Measurements from ENCODE around the gene DNAL4. TPM values are rescaled to one million over a fixed set of nuclear protein-coding genes. Genes with fewer than 3 reads are reported as not detected.

The DNAL4 gene
- total RNA-seq, 1 donor from 2014 or later: 5.5 TPM

- Mint-ChIP-seq H3K4me3 (no peak overlapping the region), H3K27ac (no peak overlapping the region), H3K4me1 (peaks cover 4% of the 10 kb centered on the region), H3K27me3 (no peaks in the 10 kb centered on the region), H3K9me3 (no peaks in the 10 kb centered on the region), H3K36me3 (ENCODE audit: low read depth) (no peaks in the 10 kb centered on the region)
- intact Hi-C loops (cut with micrococcal nuclease): no loop called here
- no peak for DNase-seq
Observed at GRCh38 chr22:38788021-38788816, 5.7 kb downstream of the DNAL4 start.

- Mint-ChIP-seq H3K27me3 (no peaks in the 10 kb centered on the region), H3K9me3 (no peaks in the 10 kb centered on the region), H3K27ac (no peak overlapping the region), H3K36me3 (ENCODE audit: low read depth) (no peaks in the 10 kb centered on the region), H3K4me3 (no peak overlapping the region), H3K4me1 (peaks cover 4% of the 10 kb centered on the region)
- intact Hi-C loops (cut with micrococcal nuclease): no loop called here
- no peak for DNase-seq
Observed at GRCh38 chr22:38786631-38787030, 7.3 kb downstream of the DNAL4 start.

- DNase-seq: no peak
- peaks cover 4% of the 10 kb centered on the region for H3K4me1 Mint-ChIP-seq
- intact Hi-C loops (cut with micrococcal nuclease): no loop called here
- H3K27ac Mint-ChIP-seq: no peak overlapping the region
- H3K36me3 Mint-ChIP-seq (ENCODE audit: low read depth): no peaks in the 10 kb centered on the region
- H3K4me3 Mint-ChIP-seq: no peak overlapping the region
- no peaks in the 10 kb centered on the region for H3K9me3 Mint-ChIP-seq
- no peaks in the 10 kb centered on the region for H3K27me3 Mint-ChIP-seq
Observed at GRCh38 chr22:38784856-38785255, 9.1 kb downstream of the DNAL4 start.

GRCh38 chr22:38784035-38784434 is 9.9 kb downstream of the DNAL4 start:
- no peak overlapping the region for H3K27ac Mint-ChIP-seq
- no peaks in the 10 kb centered on the region for H3K36me3 Mint-ChIP-seq (ENCODE audit: low read depth)
- intact Hi-C loops (cut with micrococcal nuclease): no loop called here
- H3K27me3 Mint-ChIP-seq: no peaks in the 10 kb centered on the region
- no peaks in the 10 kb centered on the region for H3K9me3 Mint-ChIP-seq
- no peak overlapping the region for H3K4me3 Mint-ChIP-seq
- peaks cover 4% of the 10 kb centered on the region for H3K4me1 Mint-ChIP-seq
- DNase-seq: no peak

GRCh38 chr22:38783095-38783615 is 10.8 kb downstream of the DNAL4 start:
- intact Hi-C loops (cut with micrococcal nuclease): no loop called here
- H3K4me1 Mint-ChIP-seq: peaks cover 4% of the 10 kb centered on the region
- H3K36me3 Mint-ChIP-seq (ENCODE audit: low read depth): no peaks in the 10 kb centered on the region
- no peak overlapping the region for H3K27ac Mint-ChIP-seq
- no peaks in the 10 kb centered on the region for H3K27me3 Mint-ChIP-seq
- no peak for DNase-seq
- H3K9me3 Mint-ChIP-seq: no peaks in the 10 kb centered on the region
- no peak overlapping the region for H3K4me3 Mint-ChIP-seq

GRCh38 chr22:38782402-38783094 is 11.4 kb downstream of the DNAL4 start:
- H3K4me1 Mint-ChIP-seq: peaks cover 4% of the 10 kb centered on the region
- no peak for DNase-seq
- H3K4me3 Mint-ChIP-seq: no peak overlapping the region
- H3K36me3 Mint-ChIP-seq (ENCODE audit: low read depth): no peaks in the 10 kb centered on the region
- H3K27ac Mint-ChIP-seq: no peak overlapping the region
- intact Hi-C loops (cut with micrococcal nuclease): no loop called here
- no peaks in the 10 kb centered on the region for H3K9me3 Mint-ChIP-seq
- no peaks in the 10 kb centered on the region for H3K27me3 Mint-ChIP-seq

- no peaks in the 10 kb centered on the region for H3K27me3 Mint-ChIP-seq
- H3K36me3 Mint-ChIP-seq (ENCODE audit: low read depth): no peaks in the 10 kb centered on the region
- peaks cover 4% of the 10 kb centered on the region for H3K4me1 Mint-ChIP-seq
- no peak for DNase-seq
- H3K27ac Mint-ChIP-seq: no peak overlapping the region
- no peak overlapping the region for H3K4me3 Mint-ChIP-seq
- intact Hi-C loops (cut with micrococcal nuclease): no loop called here
- H3K9me3 Mint-ChIP-seq: no peaks in the 10 kb centered on the region
Observed at GRCh38 chr22:38781033-38781432, 12.9 kb downstream of the DNAL4 start.

GRCh38 chr22:38777087-38777671 is 16.8 kb downstream of the DNAL4 start:
- H3K27ac Mint-ChIP-seq: no peak overlapping the region
- H3K36me3 Mint-ChIP-seq (ENCODE audit: low read depth): no peaks in the 10 kb centered on the region
- no peak overlapping the region for H3K4me3 Mint-ChIP-seq
- H3K9me3 Mint-ChIP-seq: no peaks in the 10 kb centered on the region
- intact Hi-C loops (cut with micrococcal nuclease): no loop called here
- H3K27me3 Mint-ChIP-seq: no peaks in the 10 kb centered on the region
- peaks cover 7% of the 10 kb centered on the region for H3K4me1 Mint-ChIP-seq
- no peak for DNase-seq

- no peak overlapping the region for H3K4me3 Mint-ChIP-seq
- intact Hi-C loops (cut with micrococcal nuclease): no loop called here
Observed at GRCh38 chr22:38776086-38776485, 17.9 kb downstream of the DNAL4 start.

GRCh38 chr22:38775656-38776055 is 18.3 kb downstream of the DNAL4 start:
- intact Hi-C loops (cut with micrococcal nuclease): no loop called here
- no peak for DNase-seq

More at GRCh38 chr22:38776086-38776485, 17.9 kb downstream of the DNAL4 start:
- no peak for DNase-seq
- no peak overlapping the region for H3K27ac Mint-ChIP-seq
- no peaks in the 10 kb centered on the region for H3K36me3 Mint-ChIP-seq (ENCODE audit: low read depth)
- no peaks in the 10 kb centered on the region for H3K27me3 Mint-ChIP-seq
- H3K9me3 Mint-ChIP-seq: no peaks in the 10 kb centered on the region
- peaks cover 7% of the 10 kb centered on the region for H3K4me1 Mint-ChIP-seq

GRCh38 chr22:38774496-38775166 is 19.3 kb downstream of the DNAL4 start:
- Mint-ChIP-seq H3K9me3 (no peaks in the 10 kb centered on the region), H3K27me3 (no peaks in the 10 kb centered on the region), H3K36me3 (ENCODE audit: low read depth) (no peaks in the 10 kb centered on the region), H3K4me1 (peaks cover 7% of the 10 kb centered on the region), H3K4me3 (no peak overlapping the region), H3K27ac (no peak overlapping the region)
- intact Hi-C loops (cut with micrococcal nuclease): no loop called here
- DNase-seq: no peak

More at GRCh38 chr22:38775656-38776055, 18.3 kb downstream of the DNAL4 start:
- Mint-ChIP-seq H3K4me3 (no peak overlapping the region), H3K36me3 (ENCODE audit: low read depth) (no peaks in the 10 kb centered on the region), H3K27me3 (no peaks in the 10 kb centered on the region), H3K27ac (peak overlapping the region; percentile 41), H3K9me3 (no peaks in the 10 kb centered on the region), H3K4me1 (peaks cover 7% of the 10 kb centered on the region)

GRCh38 chr22:38773363-38773946 is 20.5 kb downstream of the DNAL4 start:
- H3K36me3 Mint-ChIP-seq (ENCODE audit: low read depth): no peaks in the 10 kb centered on the region
- H3K27me3 Mint-ChIP-seq: no peaks in the 10 kb centered on the region
- no peaks in the 10 kb centered on the region for H3K9me3 Mint-ChIP-seq
- peaks cover 9% of the 10 kb centered on the region for H3K4me1 Mint-ChIP-seq
- intact Hi-C loops (cut with micrococcal nuclease): no loop called here
- H3K4me3 Mint-ChIP-seq: no peak overlapping the region
- H3K27ac Mint-ChIP-seq: no peak overlapping the region
- no peak for DNase-seq

- DNase-seq: no peak
- Mint-ChIP-seq H3K27me3 (no peaks in the 10 kb centered on the region), H3K9me3 (no peaks in the 10 kb centered on the region), H3K4me3 (no peak overlapping the region), H3K36me3 (ENCODE audit: low read depth) (no peaks in the 10 kb centered on the region), H3K4me1 (peaks cover 9% of the 10 kb centered on the region), H3K27ac (no peak overlapping the region)
- intact Hi-C loops (cut with micrococcal nuclease): no loop called here
Observed at GRCh38 chr22:38772623-38772873, 21.4 kb downstream of the DNAL4 start.

Measured in activated CD4-positive, alpha-beta T cell treated with anti-CD3 and anti-CD28 coated beads, Interleukin-2, amount 10 ng/mL, durations not matched to agents 24 days and 14 days (primary cell).